ENCODE measurements around the gene FUOM. TPM values are rescaled to one million over a fixed set of nuclear protein-coding genes. Genes with fewer than 3 reads are reported as not detected.
"Not testable (repeated sequence)": the region's sequence is repeated elsewhere in the genome, so short reads cannot be mapped to it uniquely, and the experiment has no call there.

FUOM gene
- total RNA-seq, 2 experiments from 2014 or later, result 11.9 to 16.2 TPM

- Mint-ChIP-seq H3K36me3 (ENCODE audit: low read depth) (peaks cover 11% of the 10 kb centered on the region), H3K4me3 (no peak overlapping the region), H3K4me1 (peaks cover 15% of the 10 kb centered on the region), H3K27me3 (no peaks in the 10 kb centered on the region), H3K9me3 (no peaks in the 10 kb centered on the region), H3K27ac (no peak overlapping the region)
- POLR2A ChIA-PET, result no interaction called here
- no peak for DNase-seq
- CTCF ChIA-PET, result interaction anchor here (1.9 kb wide), 1 partner anchor 9 kb away, joined by 5 read pairs; no protein-coding TSS in a partner anchor
These were observed 12.4 kb upstream of the FUOM start for GRCh38 chr10:133370030-133370786.

GRCh38 chr10:133368153-133368552 is 10.3 kb upstream of the FUOM start:
- POLR2A ChIA-PET, result no interaction called here
- Mint-ChIP-seq H3K27ac (no peak overlapping the region), H3K4me3 (no peak overlapping the region), H3K27me3 (no peaks in the 10 kb centered on the region), H3K36me3 (ENCODE audit: low read depth) (peaks cover 11% of the 10 kb centered on the region), H3K4me1 (peaks cover 7% of the 10 kb centered on the region), H3K9me3 (no peaks in the 10 kb centered on the region)
- CTCF ChIA-PET, result interaction anchor here (1.0 kb wide), 1 partner anchor 19 kb away, joined by 4 read pairs; no protein-coding TSS in a partner anchor
- DNase-seq, result no peak

- CTCF ChIA-PET, result interaction anchor here (0.6 kb wide), 1 partner anchor 10 kb away, joined by 3 read pairs; no protein-coding TSS in a partner anchor
- H3K4me3 Mint-ChIP-seq, H3K27ac Mint-ChIP-seq, POLR2A ChIA-PET, DNase-seq, H3K27me3 Mint-ChIP-seq, H3K9me3 Mint-ChIP-seq, H3K4me1 Mint-ChIP-seq: not testable (repeated sequence)
- H3K36me3 Mint-ChIP-seq (ENCODE audit: low read depth), result peaks cover 13% of the 10 kb centered on the region
These were observed 9.6 kb upstream of the FUOM start for GRCh38 chr10:133367461-133367860.

- peaks cover 2% of the 10 kb centered on the region for H3K4me1 Mint-ChIP-seq
These were observed 8.9 kb upstream of the FUOM start for GRCh38 chr10:133366751-133367150.

GRCh38 chr10:133366130-133366478 is 8.3 kb upstream of the FUOM start:
- POLR2A ChIA-PET, result no interaction called here
- Mint-ChIP-seq H3K27me3 (no peaks in the 10 kb centered on the region), H3K36me3 (ENCODE audit: low read depth) (peaks cover 13% of the 10 kb centered on the region), H3K9me3 (no peaks in the 10 kb centered on the region), H3K4me3 (no peak overlapping the region), H3K27ac (no peak overlapping the region), H3K4me1 (no peaks in the 10 kb centered on the region)
- no peak for DNase-seq
- CTCF ChIA-PET, result no interaction called here

More at GRCh38 chr10:133366751-133367150, 8.9 kb upstream of the FUOM start:
- H3K9me3 Mint-ChIP-seq, result no peaks in the 10 kb centered on the region
- H3K27me3 Mint-ChIP-seq, result no peaks in the 10 kb centered on the region
- no peak overlapping the region for H3K4me3 Mint-ChIP-seq
- ChIA-PET CTCF (interaction anchor here (0.6 kb wide), 1 partner anchor 9 kb away, joined by 3 read pairs; no protein-coding TSS in a partner anchor), POLR2A (no interaction called here)
- H3K36me3 Mint-ChIP-seq (ENCODE audit: low read depth), result peaks cover 13% of the 10 kb centered on the region
- no peak overlapping the region for H3K27ac Mint-ChIP-seq
- no peak for DNase-seq

GRCh38 chr10:133365461-133366129 is 7.8 kb upstream of the FUOM start:
- H3K9me3 Mint-ChIP-seq, result no peaks in the 10 kb centered on the region
- DNase-seq, result no peak
- ChIA-PET POLR2A (no interaction called here), CTCF (no interaction called here)
- peaks cover 13% of the 10 kb centered on the region for H3K36me3 Mint-ChIP-seq (ENCODE audit: low read depth)
- no peaks in the 10 kb centered on the region for H3K4me1 Mint-ChIP-seq
- no peak overlapping the region for H3K27ac Mint-ChIP-seq
- H3K4me3 Mint-ChIP-seq, result no peak overlapping the region
- H3K27me3 Mint-ChIP-seq, result no peaks in the 10 kb centered on the region

- CTCF ChIA-PET, result no interaction called here
- Mint-ChIP-seq H3K27me3 (no peaks in the 10 kb centered on the region), H3K9me3 (no peaks in the 10 kb centered on the region), H3K4me3 (no peak overlapping the region), H3K36me3 (ENCODE audit: low read depth) (peaks cover 10% of the 10 kb centered on the region), H3K27ac (no peak overlapping the region), H3K4me1 (no peaks in the 10 kb centered on the region)
- POLR2A ChIA-PET, result no interaction called here
- DNase-seq, result no peak
These were observed 7.0 kb upstream of the FUOM start for GRCh38 chr10:133364645-133365431.

GRCh38 chr10:133362846-133363245 is 5.0 kb upstream of the FUOM start:
- Mint-ChIP-seq H3K27ac (no peak overlapping the region), H3K4me1 (no peaks in the 10 kb centered on the region), H3K36me3 (ENCODE audit: low read depth) (peaks cover 4% of the 10 kb centered on the region), H3K9me3 (no peaks in the 10 kb centered on the region), H3K27me3 (no peaks in the 10 kb centered on the region), H3K4me3 (no peak overlapping the region)
- POLR2A ChIA-PET, result no interaction called here
- CTCF ChIA-PET, result interaction anchor here (0.5 to 2.0 kb wide), 2 partner anchors 48 to 50 kb away, joined by 3 to 5 read pairs; no protein-coding TSS in a partner anchor
- DNase-seq, result no peak

- POLR2A ChIA-PET, result no interaction called here
- no peak overlapping the region for H3K27ac Mint-ChIP-seq
These were observed 4.1 kb upstream of the FUOM start for GRCh38 chr10:133361773-133362441.

GRCh38 chr10:133361227-133361626 is 3.4 kb upstream of the FUOM start:
- H3K4me1 Mint-ChIP-seq, result peaks cover under 1% of the 10 kb centered on the region
- no peaks in the 10 kb centered on the region for H3K27me3 Mint-ChIP-seq
- H3K36me3 Mint-ChIP-seq (ENCODE audit: low read depth), result peaks cover 2% of the 10 kb centered on the region
- no peaks in the 10 kb centered on the region for H3K9me3 Mint-ChIP-seq
- H3K4me3 Mint-ChIP-seq, result no peak overlapping the region
- H3K27ac Mint-ChIP-seq, result no peak overlapping the region
- ChIA-PET CTCF (interaction anchor here (0.7 to 2.0 kb wide), 5 partner anchors 9 to 46 kb away, joined by 3 to 8 read pairs (median 5); no protein-coding TSS in a partner anchor), POLR2A (no interaction called here)
- no peak for DNase-seq

More at GRCh38 chr10:133361773-133362441, 4.1 kb upstream of the FUOM start:
- no peak overlapping the region for H3K4me3 Mint-ChIP-seq
- H3K9me3 Mint-ChIP-seq, result no peaks in the 10 kb centered on the region
- H3K36me3 Mint-ChIP-seq (ENCODE audit: low read depth), result peaks cover 2% of the 10 kb centered on the region
- CTCF ChIA-PET, result interaction anchor here (1.1 to 2.0 kb wide), 4 partner anchors 8 to 47 kb away, joined by 3 to 8 read pairs (median 5); no protein-coding TSS in a partner anchor
- no peaks in the 10 kb centered on the region for H3K4me1 Mint-ChIP-seq
- H3K27me3 Mint-ChIP-seq, result no peaks in the 10 kb centered on the region
- DNase-seq, result no peak

GRCh38 chr10:133359972-133360610 is 2.3 kb upstream of the FUOM start:
- DNase-seq, result no peak
- peaks cover 2% of the 10 kb centered on the region for H3K36me3 Mint-ChIP-seq (ENCODE audit: low read depth)
- peaks cover 3% of the 10 kb centered on the region for H3K4me1 Mint-ChIP-seq
- ChIA-PET POLR2A (no interaction called here), CTCF (interaction anchor here (1.8 kb wide), 1 partner anchor 31 kb away, joined by 8 read pairs; no protein-coding TSS in a partner anchor)
- H3K4me3 Mint-ChIP-seq, result no peak overlapping the region
- no peaks in the 10 kb centered on the region for H3K27me3 Mint-ChIP-seq
- no peaks in the 10 kb centered on the region for H3K9me3 Mint-ChIP-seq
- H3K27ac Mint-ChIP-seq, result no peak overlapping the region

GRCh38 chr10:133359554-133359971 is 1.7 kb upstream of the FUOM start:
- Mint-ChIP-seq H3K27ac (no peak overlapping the region), H3K27me3 (no peaks in the 10 kb centered on the region), H3K4me3 (no peak overlapping the region), H3K36me3 (ENCODE audit: low read depth) (peaks cover 2% of the 10 kb centered on the region), H3K9me3 (no peaks in the 10 kb centered on the region), H3K4me1 (peaks cover 3% of the 10 kb centered on the region)
- DNase-seq, result no peak
- POLR2A ChIA-PET, result no interaction called here
- CTCF ChIA-PET, result interaction anchor here (1.3 kb wide), 1 partner anchor 30 kb away, joined by 3 read pairs; no protein-coding TSS in a partner anchor

Measured in activated CD4-positive, alpha-beta T cell treated with anti-CD3 and anti-CD28 coated beads, Interleukin-2, amount 10 ng/mL, durations not matched to agents 7 days and 5 days (primary cell).